Mononuclear cell (primary cell): ENCODE data around the gene SLC22A13. TPM values are rescaled to one million over a fixed set of nuclear protein-coding genes. Genes with fewer than 3 reads are reported as not detected.
"Not testable (repeated sequence)": the region's sequence is repeated elsewhere in the genome, so short reads cannot be mapped to it uniquely, and the experiment has no call there.

Experiments
- H3K27me3 ChIP-seq: 2 replicates; pipeline ENCODE4 v1.6.0; 2011; ENCODE audit warnings: low read length, control low read depth; ENCODE audit not compliant: insufficient read depth
- H3K4me1 ChIP-seq: 2 replicates; pipeline ENCODE4 v1.5.1; 2011; ENCODE audit warnings: mild to moderate bottlenecking, low read length, control low read depth; ENCODE audit not compliant: insufficient read depth
- H3K4me3 ChIP-seq: 2 replicates; pipeline ENCODE4 v1.5.1; 2011; ENCODE audit warnings: mild to moderate bottlenecking, low read length, moderate library complexity
- H3K9me3 ChIP-seq: 2 replicates; pipeline ENCODE4 v1.5.1; 2011; ENCODE audit warnings: low read depth, mild to moderate bottlenecking, control low read depth, low read length
- total RNA-seq: library from RNA; depleted of rRNA; stranded (reverse); fragments of >200 nt; gene quantifications from one replicate; pipeline ENCODE4 v1.2.3, GENCODE V29; 2012

Gene SLC22A13
- total RNA-seq, 1 donor, result not detected

- Histone ChIP-seq H3K4me1 (no peaks in the 10 kb centered on the region), H3K27me3 (no peaks in the 10 kb centered on the region), H3K9me3 (no peaks in the 10 kb centered on the region), H3K4me3 (no peak overlapping the region)
Measured at GRCh38 chr3:38275658-38276057, 10.0 kb downstream of the SLC22A13 start.

- no peaks in the 10 kb centered on the region for H3K4me1 ChIP-seq
- no peaks in the 10 kb centered on the region for H3K27me3 ChIP-seq
- no peaks in the 10 kb centered on the region for H3K9me3 ChIP-seq
- no peak overlapping the region for H3K4me3 ChIP-seq
Measured at GRCh38 chr3:38276081-38276916, 10.7 kb downstream of the SLC22A13 start.

GRCh38 chr3:38276917-38277630 is 11.5 kb downstream of the SLC22A13 start:
- no peaks in the 10 kb centered on the region for H3K9me3 ChIP-seq
- no peak overlapping the region for H3K4me3 ChIP-seq
- no peaks in the 10 kb centered on the region for H3K27me3 ChIP-seq
- no peaks in the 10 kb centered on the region for H3K4me1 ChIP-seq

GRCh38 chr3:38278841-38279240 is 13.2 kb downstream of the SLC22A13 start:
- H3K4me1 ChIP-seq, result no peaks in the 10 kb centered on the region
- no peaks in the 10 kb centered on the region for H3K27me3 ChIP-seq
- H3K4me3 ChIP-seq, result no peak overlapping the region
- H3K9me3 ChIP-seq, result no peaks in the 10 kb centered on the region

GRCh38 chr3:38281895-38282686 is 16.5 kb downstream of the SLC22A13 start, which contains the start of gene SLC22A14:
Gene SLC22A14 (plus strand): TSS chr3:38282294. CDS start chr3:38306027, 23,733 bp downstream.
- H3K4me1 ChIP-seq, result no peaks in the 10 kb centered on the region
- H3K9me3 ChIP-seq, result no peaks in the 10 kb centered on the region
- H3K27me3 ChIP-seq, result no peaks in the 10 kb centered on the region
- no peak within 1 kb of the TSS for H3K4me3 ChIP-seq

- H3K4me1 ChIP-seq, result no peaks in the 10 kb centered on the region
- no peak overlapping the region for H3K4me3 ChIP-seq
- no peaks in the 10 kb centered on the region for H3K9me3 ChIP-seq
- H3K27me3 ChIP-seq, result no peaks in the 10 kb centered on the region
Measured at GRCh38 chr3:38283810-38284755, 18.5 kb downstream of the SLC22A13 start.

GRCh38 chr3:38284756-38285150 is 19.1 kb downstream of the SLC22A13 start:
- no peak overlapping the region for H3K4me3 ChIP-seq
- no peaks in the 10 kb centered on the region for H3K27me3 ChIP-seq
- no peaks in the 10 kb centered on the region for H3K9me3 ChIP-seq
- no peaks in the 10 kb centered on the region for H3K4me1 ChIP-seq

GRCh38 chr3:38289286-38290217 is 23.9 kb downstream of the SLC22A13 start:
- not testable (repeated sequence) for H3K4me1 ChIP-seq, H3K27me3 ChIP-seq, H3K9me3 ChIP-seq, H3K4me3 ChIP-seq

- not testable (repeated sequence) for H3K4me1 ChIP-seq, H3K4me3 ChIP-seq, H3K27me3 ChIP-seq, H3K9me3 ChIP-seq
Measured at GRCh38 chr3:38297053-38297452, 31.4 kb downstream of the SLC22A13 start.

GRCh38 chr3:38297537-38297936 is 31.9 kb downstream of the SLC22A13 start:
- H3K4me3 ChIP-seq, result no peak overlapping the region
- no peaks in the 10 kb centered on the region for H3K4me1 ChIP-seq

GRCh38 chr3:38297947-38298711 is 32.5 kb downstream of the SLC22A13 start:
- no peaks in the 10 kb centered on the region for H3K4me1 ChIP-seq
- no peak overlapping the region for H3K4me3 ChIP-seq
- H3K9me3 ChIP-seq, result no peaks in the 10 kb centered on the region
- no peaks in the 10 kb centered on the region for H3K27me3 ChIP-seq

More at GRCh38 chr3:38297537-38297936, 31.9 kb downstream of the SLC22A13 start:
- Histone ChIP-seq H3K27me3 (no peaks in the 10 kb centered on the region), H3K9me3 (no peaks in the 10 kb centered on the region)

- Histone ChIP-seq H3K27me3 (no peaks in the 10 kb centered on the region), H3K4me1 (peaks cover 14% of the 10 kb centered on the region), H3K9me3 (no peaks in the 10 kb centered on the region), H3K4me3 (no peak overlapping the region)
Measured at GRCh38 chr3:38306941-38307340, 41.3 kb downstream of the SLC22A13 start.

- Histone ChIP-seq H3K9me3 (no peaks in the 10 kb centered on the region), H3K4me1 (peaks cover 17% of the 10 kb centered on the region), H3K27me3 (no peaks in the 10 kb centered on the region), H3K4me3 (no peak overlapping the region)
Measured at GRCh38 chr3:38307599-38307998, 42.0 kb downstream of the SLC22A13 start.
